H1 (cell line): ENCODE data around the gene KCNQ1OT1. TPM values are rescaled to one million over a fixed set of nuclear protein-coding genes. Genes with fewer than 3 reads are reported as not detected.

Source experiments
- CTCF ChIA-PET: fragments of 300-600 bp; sonication (Branson Sonifier 250); formaldehyde crosslinking; loops from one replicate; lab custom pipeline; 2021; ENCODE audit not compliant: partially characterized antibody; lab: Charles Lee
- POLR2A ChIA-PET: fragments of 300-600 bp; sonication (Branson Sonifier 250); formaldehyde crosslinking; loops from one replicate; lab custom pipeline; 2021; ENCODE audit warnings: inconsistent platforms; ENCODE audit not compliant: partially characterized antibody; lab: Charles Lee
- DNase-seq, 2 experiments: peaks; one replicate each; pipeline versions ENCODE4 v3.0.0 to v3.0.0-alpha.2; 2010 to 2022; ENCODE audit warnings: low spot score in 2 of 2, low read depth in 1 of 2, mixed read lengths in 1 of 2
- FAIRE-seq: peaks from 2 replicates; lab custom pipeline; 2011; peaks lifted over from hg19 to GRCh38; lab: Jason Lieb, UNC
- H2AFZ ChIP-seq: 2 replicates; pipeline ENCODE4 v1.8.1; 2012; ENCODE audit warnings: low read length, inconsistent platforms
- H2AK5ac ChIP-seq: 2 replicates; pipeline ENCODE4 v1.6.1; 2013; ENCODE audit warnings: low read depth, low read length
- H2BK120ac ChIP-seq: replicated peaks from 2 replicates; pipeline ENCODE3; 2013; ENCODE audit warnings: low read depth, low read length, inconsistent platforms
- H2BK12ac ChIP-seq: 2 replicates; pipeline ENCODE4 v1.6.1; 2013; ENCODE audit warnings: low read depth, low read length
- H2BK15ac ChIP-seq: 2 replicates; pipeline ENCODE4 v1.6.1; 2013; ENCODE audit warnings: low read length
- H2BK20ac ChIP-seq: 2 replicates; pipeline ENCODE4 v1.6.1; 2013; ENCODE audit warnings: low read length
- H2BK5ac ChIP-seq: 2 replicates; pipeline ENCODE4 v1.6.1; 2013; ENCODE audit warnings: low read depth, low read length
- H3K14ac ChIP-seq: 2 replicates; pipeline ENCODE4 v1.6.1; 2013; ENCODE audit warnings: inconsistent platforms; ENCODE audit not compliant: insufficient read length
- H3K18ac ChIP-seq: 2 replicates; pipeline ENCODE4 v1.6.1; 2013; ENCODE audit warnings: low read length; ENCODE audit errors: extremely low read depth
- H3K23ac ChIP-seq: 2 replicates; pipeline ENCODE4 v1.6.1; 2013; ENCODE audit warnings: inconsistent platforms; ENCODE audit not compliant: insufficient read length
- H3K23me2 ChIP-seq: 2 replicates; pipeline ENCODE4 v1.6.1; 2013; ENCODE audit warnings: low read depth, low read length
- H3K27ac ChIP-seq: 2 replicates; pipeline ENCODE4 v1.6.1; 2011; ENCODE audit warnings: low read depth, low read length, inconsistent platforms
- H3K27me3 ChIP-seq, 4 experiments: replicated peaks in 1 of 4; 1 replicate in 1 of 4; 2 replicates in 3 of 4; pipeline versions ENCODE4 v1.6.1 to v1.8.1; 2011 to 2013; ENCODE audit warnings: low read length in 3 of 4, mild to moderate bottlenecking in 3 of 4, inconsistent platforms in 2 of 4, mixed read lengths in 2 of 4, moderate library complexity in 1 of 4; ENCODE audit not compliant: control insufficient read depth in 3 of 4, insufficient read depth in 3 of 4; ENCODE audit errors: extremely low read depth in 1 of 4
- H3K36me3 ChIP-seq, 4 experiments: 2 replicates each; pipeline versions ENCODE4 v1.6.1 to v1.8.1; 2011 to 2013; ENCODE audit warnings: mild to moderate bottlenecking in 4 of 4, low read length in 3 of 4, moderate library complexity in 2 of 4, control low read depth in 1 of 4, inconsistent platforms in 1 of 4; ENCODE audit not compliant: insufficient read depth in 4 of 4, control insufficient read depth in 2 of 4
- H3K4ac ChIP-seq: replicated peaks from 2 replicates; pipeline ENCODE3; 2013; ENCODE audit warnings: low read length, low read depth, mixed read lengths, inconsistent platforms; ENCODE audit not compliant: insufficient read length
- H3K4me1 ChIP-seq, 4 experiments: replicated peaks in 1 of 4; 1 replicate in 1 of 4; 2 replicates in 3 of 4; pipeline versions ENCODE4 v1.6.1 to v1.8.1; 2011 to 2013; ENCODE audit warnings: low read length in 3 of 4, inconsistent platforms in 2 of 4, mixed read lengths in 1 of 4; ENCODE audit not compliant: insufficient read depth in 4 of 4, control insufficient read depth in 3 of 4
- H3K4me2 ChIP-seq, 2 experiments: 2 replicates each; pipeline versions ENCODE4 v1.6.1 to v1.8.1; 2011 to 2013; ENCODE audit warnings: low read depth in 2 of 2, low read length in 2 of 2, control low read depth in 1 of 2, inconsistent platforms in 1 of 2, mild to moderate bottlenecking in 1 of 2; ENCODE audit not compliant: insufficient read depth in 1 of 2
- H3K4me3 ChIP-seq, 4 experiments: fragments of 200-600, 300-600 bp in 1 of 4; sonication (generic), shearing (Covaris generic), sonication (Bioruptor Twin) in 1 of 4; 2 replicates each; pipeline versions ENCODE4 v1.5.1 to v1.8.1; 2011 to 2016; ENCODE audit warnings: low read length in 4 of 4, low read depth in 3 of 4, control low read depth in 2 of 4, inconsistent platforms in 2 of 4, mild to moderate bottlenecking in 2 of 4, mixed read lengths in 1 of 4, moderate library complexity in 1 of 4; ENCODE audit not compliant: insufficient read depth in 2 of 4; ENCODE audit errors: extremely low read depth in 1 of 4
- H3K56ac ChIP-seq: replicated peaks from 2 replicates; pipeline ENCODE3; 2013; ENCODE audit warnings: low read depth, mild to moderate bottlenecking, mixed read lengths, low read length, inconsistent platforms; ENCODE audit not compliant: insufficient read length
- H3K79me1 ChIP-seq: 2 replicates; pipeline ENCODE4 v1.6.1; 2013; ENCODE audit warnings: low read depth, low read length, control low read depth
- H3K79me2 ChIP-seq, 2 experiments: 2 replicates each; pipeline versions ENCODE4 v1.6.1 to v1.8.1; 2012 to 2013; ENCODE audit warnings: low read length in 2 of 2, mild to moderate bottlenecking in 2 of 2, inconsistent platforms in 1 of 2; ENCODE audit not compliant: insufficient read depth in 2 of 2, control insufficient read depth in 1 of 2
- H3K9ac ChIP-seq, 4 experiments: replicated peaks in 1 of 4; 1 replicate in 1 of 4; 2 replicates in 3 of 4; pipeline versions ENCODE4 v1.6.1 to v1.8.1; 2011 to 2013; ENCODE audit warnings: low read depth in 3 of 4, low read length in 3 of 4, control low read depth in 2 of 4, mild to moderate bottlenecking in 2 of 4, moderate library complexity in 2 of 4, inconsistent platforms in 1 of 4; ENCODE audit errors: extremely low read depth in 1 of 4
- H3K9me3 ChIP-seq, 2 experiments: 2 replicates each; pipeline versions ENCODE4 v1.6.1 to v1.8.1; 2012 to 2013; ENCODE audit warnings: mild to moderate bottlenecking in 2 of 2, moderate library complexity in 2 of 2, control low read depth in 1 of 2, inconsistent platforms in 1 of 2, low read depth in 1 of 2, low read length in 1 of 2, mixed read lengths in 1 of 2; ENCODE audit not compliant: insufficient read depth in 2 of 2
- H4K20me1 ChIP-seq, 2 experiments: replicated peaks in 1 of 2; 2 replicates each; pipeline versions ENCODE3 to v1.8.1; 2011 to 2013; ENCODE audit warnings: inconsistent platforms in 2 of 2, low read length in 2 of 2, mild to moderate bottlenecking in 1 of 2; ENCODE audit not compliant: insufficient read depth in 2 of 2, control insufficient read depth in 1 of 2
- H4K5ac ChIP-seq: 2 replicates; pipeline ENCODE4 v1.6.1; 2013; ENCODE audit warnings: low read length, low read depth, mixed read lengths, inconsistent platforms; ENCODE audit not compliant: insufficient read length
- H4K8ac ChIP-seq: 2 replicates; pipeline ENCODE4 v1.8.0; 2013; ENCODE audit warnings: mild to moderate bottlenecking, moderate library complexity, low read length, inconsistent platforms; ENCODE audit not compliant: insufficient read depth; ENCODE audit errors: extremely low read depth
- H4K91ac ChIP-seq: replicated peaks from 2 replicates; pipeline ENCODE3; 2013; ENCODE audit warnings: low read length, mixed read lengths, inconsistent platforms; ENCODE audit not compliant: insufficient read length
- ASH2L ChIP-seq: fragments of 200-600, 300-600 bp; sonication (generic); IDR thresholded peaks from one replicate; pipeline ENCODE4 v1.7.1; 2017; ENCODE audit warnings: low read length
- CBX8 ChIP-seq: fragments of 300-800, 300-1000 bp; sonication (generic); IDR thresholded peaks from 2 replicates; pipeline ENCODE4 v1.7.1; 2016; ENCODE audit warnings: low read depth, low read length, borderline replicate concordance
- CREB1 ChIP-seq: IDR thresholded peaks from 2 replicates; pipeline ENCODE4 v1.6.1; 2012; ENCODE audit warnings: inconsistent platforms
- EGR1 ChIP-seq: IDR thresholded peaks from 2 replicates; pipeline ENCODE4 v1.6.1; 2011; ENCODE audit warnings: low read depth, low read length, borderline replicate concordance
- GTF2F1 ChIP-seq: IDR thresholded peaks from 2 replicates; pipeline ENCODE4 v1.6.1; 2012; ENCODE audit warnings: low read depth, low read length, improper control_type of control experiment, borderline replicate concordance
- HDAC2 ChIP-seq, 2 experiments: fragments of 300-600 bp in 1 of 2; sonication (generic) in 1 of 2; IDR thresholded peaks; 2 replicates each; pipeline ENCODE4 v1.6.1; 2011 to 2012; ENCODE audit warnings: low read depth in 2 of 2, low read length in 2 of 2, mild to moderate bottlenecking in 2 of 2, moderate library complexity in 2 of 2, borderline replicate concordance in 1 of 2, inconsistent platforms in 1 of 2
- KDM1A ChIP-seq: fragments of 200-600, 300-600 bp; sonication (generic); IDR thresholded peaks from 2 replicates; pipeline ENCODE4 v1.7.1; 2016; ENCODE audit warnings: mild to moderate bottlenecking, low read length, borderline replicate concordance
- POLR2A ChIP-seq, 2 experiments: IDR thresholded peaks; 1 replicate in 1 of 2; 2 replicates in 1 of 2; pipeline ENCODE4 v1.6.1; 2011; ENCODE audit warnings: low read depth in 2 of 2, low read length in 2 of 2, mild to moderate bottlenecking in 2 of 2; ENCODE audit errors: control extremely low read depth in 1 of 2
- SAP30 ChIP-seq: fragments of 300-600 bp; sonication (generic); IDR thresholded peaks from 2 replicates; pipeline ENCODE4 v1.7.1; 2012; ENCODE audit warnings: low read length, moderate library complexity, mild to moderate bottlenecking, inconsistent platforms; ENCODE audit not compliant: insufficient read depth, insufficient replicate concordance
- SIRT6 ChIP-seq: IDR thresholded peaks from one replicate; pipeline ENCODE4 v1.7.1; 2012; ENCODE audit warnings: low read length, inconsistent platforms
- SP1 ChIP-seq: IDR thresholded peaks from 2 replicates; pipeline ENCODE4 v1.6.1; 2011; ENCODE audit warnings: low read depth, low read length
- SP2 ChIP-seq: IDR thresholded peaks from 2 replicates; pipeline ENCODE4 v1.6.1; 2012; ENCODE audit warnings: mild to moderate bottlenecking, low read length, inconsistent platforms
- SUZ12 ChIP-seq: fragments of 200-600 bp; sonication (generic); IDR thresholded peaks from 2 replicates; pipeline ENCODE4 v1.6.1; 2012; ENCODE audit warnings: mild to moderate bottlenecking, inconsistent platforms, low read length, moderate library complexity, mixed read lengths
- TBP ChIP-seq: IDR thresholded peaks from 2 replicates; pipeline ENCODE4 v1.6.1; 2011; ENCODE audit warnings: low read depth, low read length, improper control_type of control experiment
- ZNF274 ChIP-seq: IDR thresholded peaks from 2 replicates; pipeline ENCODE4 v1.7.0; 2012; ENCODE audit warnings: low read length, borderline replicate concordance; ENCODE audit errors: extremely low read depth
- WGBS, 2 experiments: shearing (Covaris generic) in 1 of 2; methylation state at CpG; one replicate each; pipeline versions ENCODE4 v1.1.6 to v1.1.7; 2013 to 2015; ENCODE audit warnings: low lambda C conversion rate in 2 of 2, mixed read lengths in 2 of 2, inconsistent platforms in 1 of 2, low coverage in 1 of 2, missing lambda C conversion rate in 1 of 2; ENCODE audit not compliant: insufficient replicate concordance in 2 of 2, insufficient coverage in 1 of 2, insufficient read length in 1 of 2; ENCODE audit errors: extremely low coverage in 1 of 2, missing lambda C conversion rate in 1 of 2; 5-methylcytosine and 5-hydroxymethylcytosine counted together
- polyA plus RNA-seq, 7 experiments: library from polyadenylated mRNA; depleted of rRNA in 3 of 7; stranded (reverse) in 5 of 7; unstranded in 2 of 7; fragments of >200 nt in 5 of 7; fragments of 200-250 nt in 2 of 7; gene quantifications; 1 replicate in 5 of 7; 2 replicates in 1 of 7; 4 replicates in 1 of 7; pipeline versions ENCODE4 v1.2.1 to v1.2.3, GENCODE V29; 2011 to 2013; ENCODE audit warnings: missing spikeins in 2 of 7, mixed read lengths in 2 of 7
- total RNA-seq: library from RNA; stranded (reverse); fragmentation: NEBNext Ultra II Directional; extraction: Animal tissue kit (Norgen Biotek cat#: 25700); gene quantifications from 2 replicates; pipeline ENCODE4 v1.2.1, GENCODE V29; 2021
- TF ChIP-seq, protein P1 (sequence below): IDR thresholded peaks from 2 replicates; pipeline ENCODE4 v1.6.1; 2011; ENCODE audit warnings: low read depth, mild to moderate bottlenecking, low read length; ENCODE audit not compliant: insufficient read depth

Gene KCNQ1OT1
- total and polyA plus RNA-seq, 2 of the 8 experiments (the other 6 are each of a cell fraction or from before 2014, with no cell fraction given): 0.21 to 1.2 TPM

DNA sequence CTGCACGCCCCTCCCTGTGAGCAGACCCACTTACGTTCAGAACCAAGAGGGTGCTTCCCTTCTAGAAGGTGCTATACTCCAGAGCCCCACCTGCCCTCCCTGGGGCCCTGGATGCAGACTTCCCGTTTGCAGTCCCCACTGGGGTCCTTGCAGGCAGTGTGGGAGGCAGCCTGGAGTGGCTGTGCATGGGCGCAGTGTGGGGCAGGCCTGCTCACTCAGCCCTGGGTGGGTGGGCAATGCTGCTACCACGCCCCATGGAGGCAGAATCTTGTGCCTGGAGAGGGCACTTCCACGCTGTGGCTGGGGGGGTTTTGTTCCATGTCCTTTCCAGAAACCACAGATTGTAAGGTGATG, 116.2 kb downstream of the KCNQ1OT1 start:
- Histone ChIP-seq H3K36me3 (no peaks in the 10 kb centered on the region), H3K23me2 (peaks cover 6% of the 10 kb centered on the region), H3K9me3 (no peaks in the 10 kb centered on the region), H3K18ac (no peak overlapping the region), H3K4ac (no peak overlapping the region), H2AFZ (no peak overlapping the region), H3K27me3 (peaks cover 19 to 81% (median 49%) of the 10 kb centered on the region in 4 experiments), H4K5ac (no peak overlapping the region), H2BK15ac (0 out of 2 replicates have a peak overlapping the region, but pooled peaks have one; percentile 61), H4K8ac (no peak overlapping the region), H3K4me3 (no peak overlapping the region), H2BK5ac (no peak overlapping the region), H4K20me1 (peaks cover 3 to 15% of the 10 kb centered on the region in 2 experiments), H2BK120ac (no peak overlapping the region), H2BK20ac (no peak overlapping the region), H3K9ac (no peak overlapping the region), H3K4me2 (no peak overlapping the region), H3K23ac (no peak overlapping the region), H3K79me2 (no peaks in the 10 kb centered on the region), H3K79me1 (no peaks in the 10 kb centered on the region), H3K4me1 (peaks cover 0 to 3% (median 0%) of the 10 kb centered on the region in 4 experiments; a peak in 1 of 7 replicates), H3K14ac (no peak overlapping the region), H3K56ac (no peak overlapping the region), H2BK12ac (no peak overlapping the region), H4K91ac (no peak overlapping the region), H3K27ac (no peak overlapping the region), H2AK5ac (no peak overlapping the region)
- CTCF ChIA-PET: no interaction called here
- WGBS, 2 experiments: 97% methylated on average over 6 of the region's 6 CpGs; no CpG with 5 or more reads in 1 of the 2 experiments
- FAIRE-seq (no peak), DNase-seq (no peak)
- POLR2A ChIA-PET: no interaction called here
- TF ChIP-seq SP1 (no peak), POLR2A (IDR thresholded peaks at IDR 0.05; ENCODE audit: control extremely low read depth in 1 of 2, low read depth in 2 of 2, low read length in 2 of 2) (no peak), SP2 (no peak), EGR1 (no peak), ASH2L (no peak), TBP (no peak), GTF2F1 (no peak), HDAC2 (IDR thresholded peaks at IDR 0.05; ENCODE audit: borderline replicate concordance in 1 of 2, low read depth in 2 of 2, low read length in 2 of 2) (no peak), SAP30 (no peak), CBX8 (no peak), SUZ12 (no peak), ZNF274 (no peak), KDM1A (no peak), CREB1 (no peak), SIRT6 (no peak)
- TF ChIP-seq, protein P1, sequence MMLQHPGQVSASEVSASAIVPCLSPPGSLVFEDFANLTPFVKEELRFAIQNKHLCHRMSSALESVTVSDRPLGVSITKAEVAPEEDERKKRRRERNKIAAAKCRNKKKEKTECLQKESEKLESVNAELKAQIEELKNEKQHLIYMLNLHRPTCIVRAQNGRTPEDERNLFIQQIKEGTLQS: no peak
